DMS153 treated with DMSO at 0.1 percent for 48 hours (cell line): ENCODE results near the gene UTP18.
"Not testable (repeated sequence)": the region's sequence is repeated elsewhere in the genome, so short reads cannot be mapped to it uniquely, and the experiment has no call there.

ENCODE experiments used
- DNase-seq: peaks from one replicate; lab custom pipeline; 2025; ENCODE audit not compliant: unreplicated experiment; lab: John Stamatoyannopoulos, UW

Gene UTP18

DNA sequence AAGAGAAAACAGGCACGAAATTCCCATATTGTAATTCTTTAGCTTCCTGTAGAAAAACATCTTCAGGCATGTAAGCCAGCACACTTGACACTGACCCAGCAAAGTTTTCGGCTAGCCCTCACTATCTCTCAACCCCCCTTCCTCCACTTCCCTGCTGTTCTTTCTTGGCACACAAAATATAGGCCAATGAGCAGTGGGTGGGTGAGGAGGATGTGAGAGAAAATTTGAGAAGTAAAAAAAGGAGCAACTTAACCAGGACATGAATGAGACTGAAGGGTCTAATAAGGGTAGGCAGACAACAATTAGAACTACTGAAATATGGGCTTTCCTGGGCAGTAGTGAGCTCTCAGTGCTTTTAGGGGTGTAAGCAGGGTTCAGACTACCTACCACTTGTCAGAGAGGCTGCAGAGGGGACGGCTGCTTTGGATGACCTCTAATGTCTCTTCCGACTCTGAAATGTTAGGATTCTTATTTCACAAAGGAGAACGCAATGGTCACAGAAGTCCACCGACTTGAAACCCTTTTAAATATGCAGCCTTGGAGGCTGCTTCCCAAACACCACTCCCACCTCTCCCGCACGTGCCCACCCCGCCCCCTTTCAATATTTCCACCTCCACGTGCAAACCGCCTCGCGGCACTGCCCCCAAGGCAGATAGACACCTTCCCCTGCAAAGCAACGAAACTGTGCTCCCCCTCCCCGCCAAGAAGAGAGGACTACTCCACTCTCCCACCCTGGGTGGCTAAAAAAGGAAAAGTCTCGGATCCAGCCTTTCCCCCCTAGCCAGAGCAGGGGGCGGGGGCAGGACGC lies 1.4 kb upstream of the UTP18 start:
- no peak for DNase-seq

DNA sequence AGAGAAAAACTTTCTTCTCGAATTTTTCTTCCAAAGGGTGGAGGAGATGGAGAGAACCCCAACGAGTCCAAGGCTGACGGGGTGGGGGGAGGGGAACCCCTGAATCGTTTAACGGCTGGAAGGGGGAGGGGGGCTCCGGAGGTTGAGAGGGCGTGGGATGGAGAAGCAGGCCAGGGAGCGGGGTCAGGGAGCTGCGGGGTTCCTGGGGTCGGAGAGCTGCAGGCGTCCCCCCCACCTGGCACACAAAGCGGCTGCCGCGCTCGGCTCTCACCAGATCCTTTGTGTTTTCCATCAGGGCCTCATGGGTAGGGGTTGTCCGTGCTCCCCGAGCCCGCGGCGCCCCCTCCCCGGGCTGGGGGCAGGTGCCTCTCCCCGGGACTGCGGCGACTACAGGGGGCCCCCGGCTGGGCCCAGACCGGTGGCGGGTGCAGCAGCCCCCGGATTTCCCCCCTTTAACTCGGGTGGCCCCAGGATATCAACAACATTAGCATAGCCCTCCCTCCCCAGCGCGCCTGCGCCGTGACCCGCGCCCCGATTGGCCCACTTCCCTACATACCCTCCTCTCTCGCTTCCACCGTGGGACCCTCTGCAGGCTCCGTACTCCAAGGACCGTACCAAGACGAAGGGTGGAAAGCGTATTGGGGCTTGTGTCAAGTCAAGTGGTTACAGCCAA lies 646 bp upstream of the UTP18 start, which contains the start of gene MBTD1:
MBTD1 (minus strand) TSS at position 486 of the 673 bp plus-strand sequence. CDS start 34,888 bp downstream, outside the sequence.
- DNase-seq: peak; percentile 95

DNA sequence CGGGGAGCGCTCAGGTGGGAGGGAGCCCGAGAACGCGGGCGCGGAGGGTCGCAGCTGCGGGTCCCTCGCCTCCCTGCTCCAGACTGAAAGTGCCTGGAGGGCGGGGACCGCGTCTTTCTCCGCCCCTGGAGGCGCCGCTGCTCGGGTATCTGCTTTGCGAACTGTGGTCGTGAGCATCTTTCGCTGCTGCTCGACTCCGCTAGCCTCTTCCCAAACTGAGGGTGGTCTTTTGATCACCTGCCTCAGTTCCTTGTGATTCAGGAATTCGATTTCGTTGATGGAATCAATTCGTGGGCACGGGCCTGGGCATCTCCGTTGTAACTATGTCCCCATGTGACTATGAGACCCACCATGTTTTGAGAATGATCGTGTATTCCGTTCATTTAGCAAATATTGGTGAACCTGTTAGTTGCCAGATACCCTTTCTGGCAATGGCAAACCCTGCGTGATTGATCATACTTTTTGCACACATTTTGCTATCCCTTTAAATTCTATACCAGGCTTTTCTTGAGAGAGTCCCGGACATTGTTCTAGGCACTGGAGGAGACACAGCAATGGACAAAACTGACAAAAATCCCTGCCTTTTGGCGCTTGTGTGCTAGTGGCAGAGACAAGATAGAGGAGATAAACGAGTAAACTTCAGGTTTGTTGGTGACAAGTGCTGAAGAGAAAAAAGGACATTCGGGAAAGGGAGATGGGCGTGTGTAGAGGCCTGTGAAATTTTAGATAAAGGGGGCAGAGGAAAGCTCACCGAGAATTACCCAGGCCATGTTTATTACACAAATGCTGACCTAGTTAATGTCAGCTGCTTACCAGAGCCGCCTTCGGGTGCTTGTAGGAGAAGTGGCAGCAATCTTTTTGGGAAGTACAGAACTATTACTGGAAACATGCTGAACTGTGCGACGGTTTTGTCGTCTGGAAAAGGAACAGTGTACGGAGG lies 948 bp downstream of the UTP18 start:
- DNase-seq: no peak

- DNase-seq: no peak
These were observed 2.7 kb downstream of the UTP18 start for GRCh38 chr17:51263006-51263405.

DNA sequence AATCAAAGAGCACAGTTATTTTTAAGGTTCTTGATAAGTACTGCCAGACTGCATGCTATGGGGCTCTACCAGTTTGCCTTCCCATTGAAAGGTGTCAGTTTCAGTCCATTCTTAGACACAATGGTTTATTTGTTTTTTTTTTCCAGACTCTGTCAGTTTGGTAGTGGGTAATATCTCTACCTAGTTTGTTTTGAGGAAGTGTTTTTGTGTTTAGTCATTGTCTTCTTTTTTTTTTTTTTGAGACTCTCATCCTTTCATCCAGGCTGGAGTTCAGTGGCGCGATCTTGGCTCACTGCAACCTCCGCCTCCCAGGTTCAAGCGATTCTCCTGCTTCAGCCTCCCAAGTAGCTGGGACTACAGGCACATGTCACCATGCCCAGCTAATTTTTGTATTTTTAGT lies 4.1 kb downstream of the UTP18 start:
- DNase-seq: not testable (repeated sequence)

- DNase-seq: no peak
These were observed 9.6 kb downstream of the UTP18 start for GRCh38 chr17:51269991-51270390.

DNA sequence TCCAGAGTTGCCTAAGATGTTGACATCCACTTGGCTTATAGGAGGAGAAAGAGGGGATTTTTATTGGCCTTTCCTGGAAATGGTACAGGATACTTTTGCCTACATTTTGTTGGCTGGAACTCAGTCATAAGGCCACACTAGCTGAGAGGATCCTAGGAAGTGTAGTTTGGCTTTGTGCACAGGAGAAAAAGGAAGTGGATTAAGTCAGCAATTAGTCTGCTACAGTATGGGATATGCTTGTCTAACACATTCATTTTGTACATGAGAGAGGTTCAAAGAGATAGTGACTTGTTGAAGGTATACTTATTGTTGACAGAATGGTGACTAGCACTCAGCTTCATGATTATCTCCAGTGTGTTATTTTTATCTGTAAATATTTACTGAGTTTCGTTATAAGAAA lies 10.3 kb downstream of the UTP18 start:
- DNase-seq: no peak

- no peak for DNase-seq
These were observed 12.5 kb downstream of the UTP18 start for GRCh38 chr17:51272812-51273211.

GRCh38 chr17:51275381-51275780 lies 15.0 kb downstream of the UTP18 start:
- no peak for DNase-seq

DNA sequence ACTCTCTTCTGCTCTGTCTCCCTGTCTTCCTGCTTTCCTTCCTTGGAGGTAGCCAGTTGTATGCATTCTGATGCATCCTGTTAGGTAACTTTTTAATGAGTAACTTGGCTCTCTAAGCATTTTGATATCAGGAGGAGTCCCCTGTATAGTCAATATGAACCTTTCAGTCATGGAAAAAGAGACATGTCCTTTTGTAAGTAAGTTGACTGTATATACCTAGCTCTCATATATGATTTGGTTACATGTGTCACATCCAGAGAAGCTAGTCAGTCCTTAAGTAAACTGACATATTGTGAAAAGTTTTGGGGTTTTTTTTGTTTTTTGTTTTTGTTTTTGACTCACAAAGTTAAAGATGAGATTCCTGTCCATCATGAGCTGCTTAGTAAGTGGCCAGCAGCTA lies 18.8 kb downstream of the UTP18 start:
- no peak for DNase-seq

GRCh38 chr17:51287412-51287811 lies 27.1 kb downstream of the UTP18 start:
- no peak for DNase-seq

GRCh38 chr17:51289696-51290111 lies 29.4 kb downstream of the UTP18 start:
- no peak for DNase-seq

DNA sequence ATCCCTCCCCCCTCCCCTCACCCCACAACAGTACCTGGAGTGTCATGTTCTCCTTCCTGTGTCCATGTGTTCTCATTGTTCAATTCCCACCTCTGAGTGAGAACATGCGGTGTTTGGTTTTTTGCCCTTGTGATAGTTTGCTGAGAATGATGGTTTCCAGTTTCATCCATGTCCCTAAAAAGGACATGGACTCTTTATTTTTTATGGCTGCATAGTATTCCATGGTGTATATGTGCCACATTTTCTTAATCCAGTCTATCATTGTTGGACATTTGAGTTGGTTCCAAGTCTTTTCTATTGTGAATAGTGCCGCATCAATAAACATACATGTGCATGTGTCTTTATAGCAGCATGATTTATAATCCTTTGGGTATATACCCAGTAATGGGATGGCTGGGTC lies 34.0 kb downstream of the UTP18 start:
- not testable (repeated sequence) for DNase-seq

- peak; percentile 29 for DNase-seq
These were observed 38.4 kb downstream of the UTP18 start for GRCh38 chr17:51298508-51299371.

- no peak for DNase-seq
These were observed 39.5 kb downstream of the UTP18 start for GRCh38 chr17:51299859-51300258.

DNA sequence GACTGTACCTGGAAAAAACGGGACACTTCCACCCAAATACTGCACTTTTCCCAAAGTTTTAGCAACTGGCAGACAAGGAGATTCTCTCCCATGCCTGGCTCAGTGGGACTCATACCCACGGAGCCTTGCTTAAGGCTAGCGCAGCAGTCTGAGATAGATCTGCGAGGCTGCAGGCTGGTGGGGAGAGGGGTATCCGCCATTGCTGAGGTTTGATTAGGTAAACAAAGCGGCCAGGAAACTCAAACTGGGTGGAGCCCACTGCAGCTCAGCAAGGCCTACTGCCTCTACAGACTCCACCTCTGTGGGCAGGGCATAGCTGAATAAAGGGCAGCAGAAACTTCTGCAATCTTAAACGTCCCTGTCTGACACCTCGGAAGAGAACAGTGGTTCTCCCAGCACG lies 44.8 kb downstream of the UTP18 start:
- DNase-seq: no peak

DNA sequence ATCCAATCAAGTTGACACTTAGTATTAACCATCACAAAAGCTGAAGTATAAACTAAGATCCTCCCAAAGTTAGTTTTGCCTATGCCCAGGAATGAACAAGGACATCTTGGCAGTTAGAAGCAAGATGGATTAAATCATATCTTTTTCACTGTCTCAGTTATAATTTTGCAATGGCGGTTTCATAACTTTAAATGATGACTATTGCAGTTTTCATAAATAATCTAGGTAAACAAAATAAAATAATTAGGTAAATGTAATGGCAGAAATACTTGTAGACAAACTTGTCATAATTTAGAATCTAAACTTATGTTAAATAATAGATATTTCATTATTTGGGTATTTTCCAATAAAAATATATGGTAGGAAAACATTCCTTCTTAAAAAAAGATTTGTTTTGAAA lies 51.7 kb downstream of the UTP18 start:
- not testable (repeated sequence) for DNase-seq

- DNase-seq: no peak
These were observed 58.8 kb downstream of the UTP18 start for GRCh38 chr17:51319186-51319585.

DNA sequence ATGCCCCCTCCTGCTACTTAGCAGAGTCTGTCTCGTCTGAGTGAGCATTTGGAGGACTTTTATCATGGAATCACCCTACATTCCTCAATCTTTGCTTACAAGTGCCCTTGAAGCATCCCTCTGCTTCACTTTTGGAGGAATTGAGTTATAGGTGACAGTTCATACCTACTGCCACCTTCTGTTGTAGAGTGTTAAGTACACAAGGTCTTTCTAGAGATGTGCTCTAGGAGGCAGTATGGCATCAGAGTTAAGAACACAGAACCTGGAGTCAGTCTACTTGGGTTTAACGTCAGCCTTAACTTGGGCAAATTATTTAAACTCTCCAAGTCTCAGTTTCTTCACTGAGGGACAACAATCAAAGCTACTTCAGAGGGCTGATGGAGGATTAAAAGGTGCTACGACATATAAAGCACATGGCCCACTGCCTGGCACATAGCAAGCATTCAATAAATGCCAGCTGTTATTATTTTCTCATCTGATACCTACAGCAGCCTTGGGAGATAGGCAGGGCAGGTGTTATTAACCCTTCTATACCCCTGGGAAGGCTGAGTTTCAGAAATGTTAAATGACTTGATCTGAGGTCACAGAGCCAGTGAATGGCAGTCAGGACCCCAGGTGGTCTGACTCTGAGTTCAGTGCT lies 62.2 kb downstream of the UTP18 start:
- DNase-seq: peak; percentile 6

DNA sequence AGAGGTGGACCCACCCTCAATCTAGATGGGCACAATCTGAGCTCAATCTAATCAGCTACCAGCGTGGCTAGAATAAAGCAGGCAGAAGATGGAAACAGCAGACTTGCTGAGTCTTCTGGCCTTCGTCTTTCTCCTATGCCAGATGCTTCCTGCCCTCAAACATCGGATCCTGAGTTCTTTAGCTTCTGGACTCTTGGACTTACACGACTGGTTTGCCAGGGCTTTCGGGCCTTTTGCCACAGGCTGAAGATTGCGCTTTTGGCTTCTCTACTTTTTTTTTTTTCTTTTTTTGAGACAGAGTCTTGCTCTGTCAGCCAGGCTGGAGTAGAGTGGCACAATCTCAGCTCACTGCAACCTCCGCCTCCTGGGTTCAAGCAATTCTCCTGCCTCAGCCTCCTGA lies 65.1 kb downstream of the UTP18 start:
- no peak for DNase-seq
